EH (cell line): ENCODE measurements around the gene ILDR2.

Experiments used
- DNase-seq: peaks from one replicate; pipeline ENCODE4 v3.0.0-alpha.2; 2015; ENCODE audit warnings: low read depth

The ILDR2 gene

DNA sequence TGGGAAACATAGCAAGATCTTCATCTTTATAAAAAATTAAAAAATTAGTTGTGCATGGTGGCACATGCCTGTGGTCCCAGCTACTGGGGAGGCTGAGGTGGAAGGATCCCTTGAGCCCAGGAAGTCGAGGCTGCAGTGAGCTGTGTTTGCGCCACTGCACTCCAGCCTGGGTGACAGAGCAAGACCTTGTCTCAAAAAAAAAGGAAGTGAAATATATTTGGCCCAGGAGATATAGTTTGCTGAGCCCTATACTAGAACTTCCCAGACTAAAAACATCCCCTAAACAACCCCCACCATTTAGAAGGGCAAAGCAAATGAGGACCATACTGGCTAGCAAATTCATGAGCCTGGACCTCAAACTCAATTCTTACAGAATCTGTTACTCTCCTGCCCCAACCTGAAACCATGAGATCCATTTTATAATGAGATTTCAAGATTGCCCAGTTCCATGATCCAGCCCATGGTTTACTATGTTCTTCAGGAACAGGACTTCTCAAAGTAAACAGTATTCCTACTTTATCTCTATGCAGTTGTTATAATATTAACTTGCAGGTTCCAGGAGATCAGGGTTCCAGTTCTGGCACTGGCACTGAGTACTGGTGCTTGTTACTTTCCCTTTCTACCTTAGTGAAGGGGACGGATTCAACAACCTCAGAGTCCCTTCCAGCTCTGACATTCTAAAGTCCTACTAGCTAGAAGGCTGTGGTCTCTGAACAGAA, 50.4 kb downstream of the ILDR2 start:
- no peak for DNase-seq

DNA sequence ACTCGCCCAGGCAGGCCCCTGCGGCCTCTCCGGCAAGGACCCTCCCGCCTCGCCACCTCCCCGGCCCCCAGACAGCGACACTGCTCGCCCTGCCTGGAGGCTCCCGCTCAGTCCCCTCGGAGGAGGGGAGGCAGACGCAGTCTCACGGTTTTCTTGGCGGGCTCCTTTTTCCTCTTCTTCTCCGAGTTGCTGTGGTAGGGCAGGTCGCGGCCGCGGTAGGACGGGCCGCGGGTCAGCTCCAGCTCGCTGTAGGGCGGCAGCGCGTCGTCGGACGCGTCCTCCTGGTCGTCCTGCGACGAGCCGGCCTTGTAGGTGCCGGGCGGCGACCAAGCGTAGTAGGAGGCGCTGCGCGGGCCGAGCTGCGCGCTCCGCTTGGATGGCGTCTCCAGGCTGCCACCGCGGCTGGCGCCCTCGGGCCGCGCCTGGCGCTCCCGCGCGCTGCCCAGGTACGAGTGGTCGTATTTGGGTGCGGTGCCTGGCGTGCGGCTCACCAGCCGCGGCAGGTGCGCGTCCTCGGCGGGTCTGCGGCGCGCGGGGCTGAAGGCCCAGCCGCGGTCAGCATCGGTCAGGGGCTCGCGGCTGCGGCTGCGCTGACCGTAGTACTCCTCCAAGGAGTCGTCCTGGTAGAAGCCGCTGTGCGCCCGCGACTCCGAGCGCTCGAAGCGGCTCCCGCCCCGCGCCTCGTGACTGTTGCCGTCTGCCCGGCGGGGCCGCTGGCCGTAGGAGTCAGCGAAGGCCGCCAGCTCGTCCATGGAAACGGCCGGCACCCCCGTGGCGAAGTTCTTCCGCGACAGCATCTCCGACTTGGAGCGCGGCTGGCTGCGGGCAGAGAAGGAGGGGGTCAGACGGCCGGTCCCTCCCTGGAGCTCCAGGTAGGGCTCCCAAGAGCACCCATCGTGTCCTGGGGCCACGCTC, 54.5 kb downstream of the ILDR2 start:
- DNase-seq: no peak

DNA sequence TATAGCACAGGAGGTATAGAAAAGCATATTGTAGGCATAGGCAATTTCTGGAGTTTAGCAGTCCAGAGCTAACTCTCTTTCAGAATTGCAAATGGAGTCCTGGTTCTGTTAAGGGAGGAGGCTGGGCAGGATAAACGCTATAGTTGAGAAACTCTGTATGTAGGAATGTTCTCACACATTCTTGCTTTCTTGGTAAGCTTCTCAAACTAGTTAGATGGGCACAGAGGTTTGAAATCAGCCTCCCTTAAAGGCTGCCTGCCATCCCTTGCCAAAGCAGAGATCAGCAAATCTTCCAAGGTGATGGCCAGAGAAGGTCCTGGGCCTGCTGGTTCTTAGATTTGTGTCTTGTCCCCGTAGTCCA, 56.4 kb downstream of the ILDR2 start:
- DNase-seq: no peak

DNA sequence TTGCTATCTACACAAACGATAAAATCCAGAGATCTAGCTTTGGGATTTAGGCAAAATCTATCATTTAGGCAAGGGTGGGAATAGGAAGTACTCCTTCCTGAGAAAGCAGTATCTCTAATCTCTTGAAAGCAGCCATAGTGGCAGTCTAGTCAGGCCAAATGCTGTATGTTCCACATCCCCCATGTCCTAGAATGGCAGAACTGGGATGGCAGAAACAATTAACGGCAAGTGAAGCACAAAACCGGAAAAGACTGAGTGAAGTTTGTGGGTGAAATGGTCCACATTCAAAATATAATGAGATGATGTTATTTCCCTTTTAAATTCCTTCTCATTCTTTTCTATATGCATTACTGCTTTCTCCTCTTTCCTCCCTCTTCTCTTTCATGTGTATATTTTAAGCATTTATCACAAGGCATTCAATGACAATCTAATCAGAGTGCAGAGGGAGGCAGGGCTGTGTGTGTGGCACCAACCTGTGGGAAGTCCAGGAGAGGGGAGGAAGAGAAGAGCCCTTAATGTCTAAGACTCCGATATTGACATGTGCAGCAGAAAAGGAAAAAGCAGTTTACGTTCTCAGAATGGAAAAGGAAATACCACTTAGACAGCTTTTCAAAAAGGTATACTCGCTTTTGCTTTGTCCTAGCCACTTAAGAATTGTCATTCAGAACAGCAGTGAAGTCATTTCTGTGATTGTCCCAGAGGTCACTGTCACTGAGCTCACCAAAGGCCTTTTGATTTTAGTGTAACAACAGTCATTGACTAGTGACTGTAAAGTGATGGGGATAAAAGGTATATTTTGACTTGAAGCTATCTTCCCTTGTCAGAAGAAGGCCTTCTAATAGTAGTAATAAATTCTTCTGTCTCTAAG, 57.0 kb downstream of the ILDR2 start:
- no peak for DNase-seq

DNA sequence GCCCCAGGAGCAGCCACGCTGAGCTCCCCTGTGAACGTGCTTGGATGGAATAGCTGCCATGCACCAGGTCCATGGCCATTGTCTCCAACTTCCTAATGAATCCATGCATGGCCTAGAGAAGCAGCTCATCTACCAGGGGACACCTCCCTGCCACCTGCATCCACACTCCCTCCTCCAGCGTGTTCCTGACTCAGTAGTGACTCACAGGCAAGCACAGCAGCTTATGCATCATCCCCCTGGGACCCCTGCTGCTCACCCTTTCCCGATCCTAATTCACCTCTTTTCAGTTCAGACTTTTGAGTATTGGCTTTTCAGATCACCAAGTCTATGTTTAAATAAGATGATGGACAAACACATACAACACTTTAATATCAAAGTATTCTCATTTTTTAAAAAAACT, 59.4 kb downstream of the ILDR2 start:
- no peak for DNase-seq

DNA sequence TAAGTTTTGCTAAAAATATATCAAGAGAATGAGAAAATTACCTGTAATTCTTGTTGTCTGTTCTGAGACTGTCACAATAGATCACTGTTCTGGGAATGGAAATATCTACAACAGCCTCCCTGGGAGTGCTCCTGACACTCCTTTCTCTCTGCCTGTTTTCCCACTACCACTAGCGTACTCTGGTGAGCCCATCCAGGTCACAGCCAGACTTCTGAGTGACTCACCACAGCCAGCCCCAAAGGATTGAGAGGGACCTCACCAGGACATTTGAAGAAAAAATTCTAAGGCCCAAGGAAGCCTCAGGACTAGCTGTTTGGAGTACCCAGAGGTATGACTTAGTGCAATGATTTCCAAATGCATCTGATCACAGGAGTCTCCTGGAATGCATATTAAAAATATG, 60.3 kb downstream of the ILDR2 start:
- DNase-seq: no peak

DNA sequence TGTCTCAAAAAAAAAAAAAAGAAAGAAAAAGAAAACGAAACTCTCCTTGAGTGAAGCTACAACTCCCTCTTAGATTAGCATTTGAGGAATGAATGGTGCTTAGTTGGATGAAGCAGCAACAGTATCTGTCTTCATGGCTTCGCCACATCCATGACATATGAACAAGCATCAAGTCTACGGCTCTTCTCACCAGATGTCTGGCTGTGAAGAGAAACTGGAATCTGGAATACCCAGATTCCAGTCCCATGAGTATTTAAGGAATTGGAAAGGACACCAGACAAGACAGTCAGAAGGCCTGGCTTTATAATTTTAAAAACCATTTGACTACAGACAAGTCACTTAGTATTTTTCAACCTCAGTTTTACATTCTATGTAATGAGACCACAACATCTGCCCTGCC, 61.2 kb downstream of the ILDR2 start:
- DNase-seq: peak; percentile 15

DNA sequence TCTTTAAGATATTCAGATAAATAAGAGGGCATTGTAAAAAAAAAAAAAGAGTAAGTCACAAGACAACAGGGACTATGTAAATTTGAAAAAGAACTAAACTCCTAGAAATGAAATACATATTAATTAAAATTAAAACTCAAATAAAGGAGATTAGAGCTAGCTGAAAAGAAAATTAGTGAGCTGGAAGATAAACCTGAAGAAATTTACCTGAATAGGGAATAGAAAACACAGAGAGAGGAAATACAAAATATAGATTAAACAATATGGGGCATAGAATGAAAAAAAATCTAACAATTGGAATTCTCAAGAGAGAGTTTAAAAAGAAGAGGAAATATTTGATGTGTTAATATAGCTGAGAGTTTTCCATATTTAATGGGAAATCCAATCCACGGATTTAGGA, 63.7 kb downstream of the ILDR2 start:
- no peak for DNase-seq

DNA sequence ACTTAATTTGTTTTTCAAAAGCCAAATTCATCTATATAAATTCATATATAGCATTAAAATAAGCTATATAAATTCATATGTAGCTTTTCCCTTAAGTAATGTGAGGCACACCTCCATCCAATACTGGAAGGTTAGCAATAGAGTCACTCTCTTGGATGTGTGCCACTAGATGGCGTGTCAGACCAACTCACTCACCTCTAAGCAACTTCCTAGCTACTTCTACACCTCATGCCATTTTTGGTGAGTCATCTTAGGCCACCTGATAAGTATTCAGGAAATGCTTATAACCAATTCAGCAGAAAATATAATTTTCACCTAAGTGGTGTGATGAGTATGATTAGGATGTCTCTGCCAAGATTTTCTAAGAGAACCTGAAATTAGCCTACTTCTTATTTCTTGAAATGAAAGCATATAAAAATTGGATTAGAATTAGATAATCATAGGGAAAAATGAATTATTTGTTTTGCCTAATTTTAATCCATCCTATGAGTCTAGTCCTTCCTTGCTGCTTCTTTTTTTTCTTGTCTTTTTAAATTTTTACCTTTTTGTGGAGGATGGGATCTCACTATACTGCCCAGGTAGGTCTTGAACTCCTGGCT, 64.8 kb downstream of the ILDR2 start:
- DNase-seq: peak; percentile 73

DNA sequence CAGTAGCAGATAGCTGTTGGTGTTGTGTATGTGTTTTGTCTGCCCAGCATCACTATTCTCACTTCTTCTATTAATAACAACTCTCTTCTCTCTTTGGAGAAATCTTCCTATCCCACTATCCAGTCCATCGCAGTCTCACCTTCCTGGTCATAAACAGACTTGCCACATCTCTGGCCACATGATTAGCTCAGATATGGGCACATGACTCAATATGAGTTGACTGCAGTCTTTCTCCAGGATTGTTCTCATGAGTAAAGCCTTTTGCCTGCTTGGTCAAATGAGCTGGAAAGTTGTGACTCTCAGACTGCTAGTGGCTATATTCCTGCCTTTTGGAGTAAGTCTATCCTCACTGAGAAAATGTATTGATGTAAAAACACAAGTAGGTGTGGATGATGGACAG, 66.4 kb downstream of the ILDR2 start:
- no peak for DNase-seq

DNA sequence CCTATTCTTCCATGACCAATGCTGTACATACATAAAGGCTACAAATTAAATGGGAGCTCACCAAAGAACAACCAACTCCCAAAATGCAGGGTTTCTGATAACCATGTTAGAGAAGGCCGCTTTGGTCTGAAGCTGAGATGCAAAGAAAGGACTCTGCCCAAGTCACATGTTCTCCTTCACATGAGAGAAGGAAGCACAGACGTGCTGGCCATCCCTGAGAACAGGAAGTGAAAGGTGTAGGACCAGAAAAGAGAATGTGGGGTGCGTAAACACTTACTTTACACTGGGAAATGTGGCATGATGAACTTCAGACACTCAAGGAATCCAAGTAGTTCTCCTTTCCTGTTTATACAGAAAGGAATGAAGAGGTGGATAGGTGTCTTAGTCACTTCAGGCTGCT, 67.6 kb downstream of the ILDR2 start:
- no peak for DNase-seq

DNA sequence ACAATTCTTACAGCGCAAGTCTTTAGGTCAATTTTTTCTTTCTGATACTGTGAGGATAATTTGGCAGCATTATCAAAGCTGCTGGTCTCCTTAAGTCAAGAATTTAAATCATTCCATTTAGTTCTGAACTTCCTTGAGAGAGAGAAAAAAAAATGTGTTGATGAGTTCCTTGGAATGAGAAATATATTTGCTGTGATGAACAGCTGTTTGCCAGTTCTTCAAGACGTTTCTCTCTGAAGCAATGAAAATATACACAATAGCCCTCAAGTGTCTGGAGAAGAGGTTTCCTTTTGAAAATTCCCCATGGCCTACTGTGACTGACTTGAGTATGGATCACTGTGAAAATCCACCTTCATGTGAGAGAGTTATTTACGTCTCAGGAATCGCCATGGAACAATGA, 68.3 kb downstream of the ILDR2 start:
- DNase-seq: no peak

DNA sequence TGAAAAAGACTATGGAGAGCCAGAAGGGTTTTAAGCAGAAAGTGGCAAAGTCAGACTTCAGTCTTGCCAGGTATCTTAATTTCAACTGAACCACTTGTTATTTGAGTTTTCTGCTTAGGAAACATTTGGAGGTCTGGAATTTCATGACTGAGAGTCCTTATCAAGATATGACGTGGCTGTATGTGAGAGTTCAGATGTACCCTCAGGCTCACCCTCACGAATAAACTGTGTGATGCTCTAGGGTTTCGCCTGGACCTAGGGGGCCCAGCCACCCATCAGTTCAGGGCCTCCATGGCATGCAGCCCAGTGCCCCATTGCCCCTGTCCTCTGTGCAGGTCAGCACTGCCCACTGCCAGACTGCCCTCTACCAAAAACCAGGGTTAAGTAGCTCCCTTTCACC, 68.7 kb downstream of the ILDR2 start:
- no peak for DNase-seq

DNA sequence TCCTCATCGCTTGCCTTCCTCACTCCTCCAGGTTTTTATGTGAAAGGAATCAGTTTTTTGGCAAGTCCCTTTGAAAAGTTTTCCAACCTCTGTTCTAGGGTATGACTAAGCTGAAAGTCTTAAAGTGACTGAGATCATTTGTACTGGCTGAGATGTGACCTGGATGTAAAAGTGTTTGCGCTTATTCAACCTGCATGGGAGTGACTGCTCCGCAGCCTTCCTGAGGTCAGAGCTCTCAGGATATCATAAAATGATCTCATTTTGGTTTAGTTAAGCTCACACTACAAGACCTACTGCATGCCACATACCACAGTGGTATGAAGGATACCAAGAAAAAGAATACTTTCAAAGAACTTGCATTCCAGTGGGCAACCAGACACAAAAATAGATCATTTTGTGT, 69.4 kb downstream of the ILDR2 start:
- DNase-seq: peak; percentile 68

DNA sequence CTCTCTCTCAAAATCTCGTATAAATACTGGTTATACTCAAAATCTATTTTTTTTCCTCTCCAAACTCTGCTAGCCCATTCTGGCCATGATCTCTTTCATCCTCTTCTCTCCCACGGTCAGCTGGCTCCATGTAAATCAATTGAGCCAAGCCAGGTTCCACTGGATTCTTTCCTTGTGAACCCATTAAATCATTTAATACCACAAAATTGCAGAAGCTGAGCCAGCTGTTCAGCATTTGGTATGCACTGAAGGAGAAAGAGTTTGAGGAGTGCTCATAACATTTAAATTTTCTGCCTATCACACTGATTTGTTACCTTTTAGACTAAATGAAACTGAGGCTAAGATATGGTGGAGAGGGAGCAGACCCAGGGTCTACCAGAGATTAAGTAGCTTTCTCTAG, 70.2 kb downstream of the ILDR2 start:
- DNase-seq: peak; percentile 25

DNA sequence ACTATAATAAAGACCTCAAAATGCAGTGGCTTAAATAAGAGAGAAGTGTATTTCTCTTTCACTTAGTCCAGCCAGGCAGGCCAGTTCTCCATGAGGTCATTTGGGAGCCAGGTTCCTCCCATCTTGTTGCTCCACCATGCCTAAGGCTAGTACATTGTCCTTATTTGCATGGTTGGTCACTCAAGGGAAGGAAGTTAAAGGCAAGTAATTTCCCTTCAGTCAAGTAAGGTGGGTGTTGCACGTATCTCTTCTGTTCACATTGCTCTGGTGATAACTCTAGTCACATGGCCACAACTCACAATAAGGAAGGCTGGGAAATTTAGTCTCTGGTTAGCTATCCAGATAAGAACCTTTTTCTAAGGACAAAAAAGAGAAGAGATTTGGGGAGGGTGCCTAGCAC, 72.1 kb downstream of the ILDR2 start:
- no peak for DNase-seq

DNA sequence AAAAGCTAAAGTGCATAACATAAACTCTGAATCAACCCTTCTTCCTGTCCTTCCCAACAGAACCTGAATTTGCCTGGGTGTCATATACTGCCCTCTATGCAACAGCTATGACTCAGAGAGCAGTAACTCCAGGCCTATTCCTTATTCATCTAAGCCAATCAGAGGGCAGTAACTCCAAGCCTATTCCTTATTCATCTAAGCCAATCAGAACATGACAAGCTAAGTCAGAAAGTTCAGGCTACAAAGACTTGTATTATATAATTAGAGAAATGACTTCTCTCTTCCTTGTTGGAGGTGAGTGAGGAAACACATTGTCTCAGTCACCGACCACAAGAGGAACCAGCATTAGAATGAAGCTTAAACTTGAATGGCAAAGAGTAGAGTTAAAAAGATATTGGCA, 73.1 kb downstream of the ILDR2 start:
- DNase-seq: peak; percentile 54

DNA sequence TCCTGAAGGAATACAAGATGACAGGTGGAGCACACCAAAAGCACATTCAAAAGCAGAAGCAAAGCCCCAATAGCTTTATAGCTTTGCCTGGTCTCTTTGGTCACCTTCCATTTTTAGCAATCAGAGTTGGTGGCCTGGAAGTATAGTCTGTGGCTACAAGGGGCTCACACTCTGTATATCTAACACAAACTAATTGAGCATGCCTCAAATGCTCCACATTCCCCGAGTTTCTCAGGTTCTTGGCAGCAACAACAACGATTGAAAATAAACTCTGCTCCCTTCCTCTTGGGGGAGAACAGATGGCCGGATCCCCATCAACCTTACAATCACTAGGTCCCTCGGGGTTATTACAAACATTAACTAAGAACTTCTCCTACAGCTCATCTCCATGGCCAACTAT, 74.4 kb downstream of the ILDR2 start:
- DNase-seq: peak; percentile 16

DNA sequence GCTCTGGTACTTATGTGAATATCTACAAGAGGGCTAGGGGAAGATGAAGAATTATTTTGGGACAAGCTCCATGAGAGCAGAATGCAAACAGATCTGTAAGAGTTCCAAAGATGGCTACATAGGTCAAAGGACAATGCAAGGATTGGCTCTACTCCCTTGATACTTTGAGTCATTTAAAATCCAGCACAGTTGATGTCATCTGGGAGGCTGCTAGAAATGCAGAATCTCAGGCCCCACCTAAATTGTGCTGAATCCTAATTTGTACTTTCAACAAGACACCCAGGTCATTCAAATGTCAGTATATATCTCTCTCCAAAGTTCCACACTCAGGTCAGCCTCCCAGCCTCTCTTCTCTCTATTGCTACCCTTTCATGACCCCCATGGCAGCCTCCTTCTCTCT, 75.6 kb downstream of the ILDR2 start:
- DNase-seq: no peak

DNA sequence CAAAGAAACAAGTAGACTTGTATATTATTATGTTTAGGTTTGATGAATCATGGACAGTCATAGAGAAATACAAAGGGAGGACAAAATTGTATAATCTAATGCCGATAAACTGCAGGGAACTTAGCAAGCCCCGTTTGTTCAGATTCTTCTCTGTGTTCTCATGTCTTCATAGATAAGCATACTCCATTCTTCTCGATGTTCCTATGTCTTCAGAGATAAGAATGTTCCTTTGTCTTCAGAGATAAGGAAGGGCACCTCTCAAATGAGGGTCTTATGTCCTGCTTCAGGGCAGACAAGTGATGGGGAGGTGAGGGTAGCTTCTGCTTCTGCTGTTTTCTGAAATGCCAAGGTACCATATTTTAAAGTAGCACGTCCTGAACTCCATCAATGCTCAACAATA, 79.6 kb downstream of the ILDR2 start:
- no peak for DNase-seq

DNA sequence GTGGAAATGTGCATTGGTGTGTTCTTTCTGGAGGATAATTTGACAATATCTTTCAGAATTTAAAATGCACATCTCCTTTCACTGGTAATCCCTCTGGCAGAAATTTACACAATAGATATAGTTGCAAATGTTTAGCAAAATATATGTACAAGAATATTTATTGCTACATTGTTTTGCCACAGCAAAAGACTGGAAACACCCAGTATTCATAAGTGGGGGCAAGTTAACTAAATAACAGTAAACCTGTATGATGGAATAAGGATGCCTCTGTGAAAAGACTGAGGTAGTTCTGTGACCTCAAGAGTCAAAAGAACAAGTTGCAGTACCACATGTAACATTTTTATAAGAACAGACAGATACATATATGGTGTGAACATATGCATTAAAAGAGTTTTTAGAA, 85.6 kb downstream of the ILDR2 start:
- DNase-seq: no peak

DNA sequence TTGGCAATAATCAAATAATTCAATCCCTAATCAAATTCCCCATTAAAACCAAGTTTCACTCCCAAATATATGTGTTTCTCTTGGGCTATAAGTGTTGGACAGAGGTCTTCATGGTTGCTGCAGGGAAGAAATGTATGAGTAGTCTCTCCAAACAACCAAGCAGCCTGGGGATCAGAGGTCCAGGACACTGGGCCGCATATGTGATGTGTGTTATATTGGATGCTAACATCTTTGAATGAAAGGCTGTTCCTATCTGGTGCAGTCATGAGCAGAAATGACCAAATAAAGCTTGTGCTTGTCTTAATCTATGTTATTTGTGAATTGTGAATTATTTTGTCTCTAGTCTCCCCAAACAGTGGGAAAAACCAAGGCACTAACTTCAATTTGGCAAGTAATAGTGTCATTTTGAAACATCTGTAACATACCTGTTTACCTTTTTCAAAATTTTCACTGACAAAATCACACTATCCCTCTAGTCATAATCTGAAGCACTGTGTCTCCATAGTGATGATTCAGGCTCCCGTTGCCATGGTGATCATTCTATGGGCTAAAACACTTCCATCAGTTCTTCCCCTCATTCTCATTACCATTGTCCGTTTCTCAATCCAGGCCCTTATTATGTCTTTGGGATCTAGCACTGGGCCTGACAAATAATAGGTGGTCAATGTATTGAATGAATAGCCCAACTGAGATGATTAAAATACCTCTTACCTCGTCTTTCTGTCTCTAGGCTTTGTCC, 86.8 kb downstream of the ILDR2 start:
- no peak for DNase-seq
